HEK293T (cell line): Measurements from ENCODE around the gene CPXM1.

Experiments
- ELF4 ChIP-seq: fragments of 450-650 bp; IDR thresholded peaks from 2 replicates; pipeline ENCODE4 v1.6.1; 2017; ENCODE audit warnings: antibody characterized with exemption
- FOXA1 ChIP-seq: fragments of 450-650 bp; IDR thresholded peaks from 2 replicates; pipeline ENCODE4 v1.6.1; 2016; ENCODE audit warnings: mild to moderate bottlenecking
- PKNOX1 ChIP-seq: fragments of 450-650 bp; IDR thresholded peaks from 2 replicates; pipeline ENCODE4 v1.6.1; 2016
- SP1 ChIP-seq: fragments of 450-650 bp; IDR thresholded peaks from 2 replicates; pipeline ENCODE4 v1.6.1; 2017
- SUZ12 ChIP-seq: fragments of 450-650 bp; IDR thresholded peaks from 2 replicates; pipeline ENCODE4 v1.6.1; 2016; ENCODE audit warnings: mild to moderate bottlenecking

- no peak for TF ChIP-seq SP1
- no peak for TF ChIP-seq ELF4
- TF ChIP-seq FOXA1 = no peak
- no peak for TF ChIP-seq PKNOX1
- TF ChIP-seq SUZ12 = no peak
Measured at GRCh38 chr20:2760297-2760951, 40.0 kb downstream of the CPXM1 start.
